SK-N-DZ (cell line): ENCODE results near the gene SLFN12L.
"Not testable (repeated sequence)": the region's sequence is repeated elsewhere in the genome, so short reads cannot be mapped to it uniquely, and the experiment has no call there.

Experiments used
- DNase-seq: peaks from one replicate; pipeline ENCODE4 v3.0.0-alpha.2; 2015; ENCODE audit warnings: low spot score

SLFN12L gene

GRCh38 chr17:35496451-35497290, 40.8 kb downstream of the SLFN12L start:
- no peak for DNase-seq

DNA sequence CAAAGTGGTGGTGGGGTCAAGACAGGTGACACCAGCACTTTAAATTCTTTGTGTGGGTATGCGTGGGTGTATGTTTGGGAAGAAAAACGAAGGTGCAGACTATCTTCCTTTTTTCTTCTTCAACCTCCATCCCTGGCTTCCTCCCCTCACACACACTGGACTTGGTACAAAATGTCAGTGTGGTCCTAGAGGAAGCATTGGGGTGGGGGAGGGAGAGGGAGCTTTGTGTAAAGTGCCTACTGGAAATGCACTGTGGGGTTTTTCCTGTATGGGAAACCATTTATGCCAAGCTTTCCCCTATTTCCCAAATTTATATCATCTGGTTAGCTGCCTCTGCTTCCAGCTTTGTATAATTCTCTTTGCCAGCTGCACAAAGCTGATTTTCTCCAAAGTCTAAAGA, 44.4 kb downstream of the SLFN12L start:
- DNase-seq = no peak

DNA sequence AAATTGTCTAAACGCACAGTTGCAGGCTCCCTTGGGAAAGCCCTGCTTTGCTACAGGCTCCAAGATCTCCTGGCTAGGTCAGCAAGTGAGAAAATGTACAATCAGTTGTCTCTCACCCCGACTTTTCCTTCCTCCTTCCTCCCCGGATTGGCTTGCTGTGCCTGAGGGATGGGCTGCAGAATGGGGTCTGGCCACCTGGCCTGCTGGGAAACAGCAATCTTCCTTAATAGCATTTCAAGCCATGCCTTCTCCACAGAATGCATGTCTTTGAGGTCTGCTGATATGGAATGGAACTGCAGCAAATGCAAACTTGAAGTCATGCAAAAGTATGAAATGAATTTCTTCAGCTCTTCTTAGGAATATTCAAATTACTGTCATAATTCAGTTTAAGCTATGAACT, 46.1 kb downstream of the SLFN12L start:
- no peak for DNase-seq

DNA sequence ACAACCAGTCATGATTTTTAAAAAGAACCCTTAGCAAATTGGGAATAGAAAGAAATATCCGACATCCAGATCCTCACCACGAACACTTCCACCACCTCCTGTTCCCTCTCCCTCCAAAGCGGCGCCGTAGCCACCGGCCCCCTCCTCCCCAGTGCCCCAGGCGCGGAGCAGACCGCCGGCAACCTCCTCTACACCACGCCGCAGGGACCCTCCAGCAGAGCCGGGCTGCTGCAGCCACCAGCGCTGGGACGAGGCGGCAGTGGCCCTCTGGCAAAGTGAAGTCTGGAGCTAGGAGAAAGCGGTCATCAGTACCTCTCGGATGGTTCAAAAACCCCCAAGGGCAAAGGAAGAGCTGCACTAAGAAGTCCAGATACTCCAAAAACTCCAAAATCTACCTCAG, 47.5 kb downstream of the SLFN12L start:
- DNase-seq = no peak

GRCh38 chr17:35488991-35489390, 48.5 kb downstream of the SLFN12L start:
- DNase-seq = no peak

GRCh38 chr17:35486920-35487732, 50.4 kb downstream of the SLFN12L start:
- no peak for DNase-seq

DNA sequence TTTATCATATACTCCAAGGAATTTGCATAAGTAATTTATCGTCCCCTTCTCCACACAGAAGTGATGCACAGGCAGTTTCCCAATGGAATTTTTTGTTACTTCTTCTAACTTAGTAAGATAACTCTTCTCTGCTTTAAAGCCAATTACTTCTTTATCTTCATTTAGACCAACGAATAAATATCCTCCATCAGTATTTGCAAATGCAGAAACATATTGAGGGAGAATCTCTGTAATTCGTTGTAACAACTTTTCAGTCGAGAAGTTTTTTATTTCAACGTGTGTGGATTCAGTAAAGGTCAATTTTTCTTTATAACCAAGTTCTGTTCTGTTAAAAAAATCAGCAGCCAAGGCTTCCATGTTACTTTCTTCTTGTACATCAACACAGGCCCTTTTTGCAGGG, 58.2 kb downstream of the SLFN12L start:
- no peak for DNase-seq

DNA sequence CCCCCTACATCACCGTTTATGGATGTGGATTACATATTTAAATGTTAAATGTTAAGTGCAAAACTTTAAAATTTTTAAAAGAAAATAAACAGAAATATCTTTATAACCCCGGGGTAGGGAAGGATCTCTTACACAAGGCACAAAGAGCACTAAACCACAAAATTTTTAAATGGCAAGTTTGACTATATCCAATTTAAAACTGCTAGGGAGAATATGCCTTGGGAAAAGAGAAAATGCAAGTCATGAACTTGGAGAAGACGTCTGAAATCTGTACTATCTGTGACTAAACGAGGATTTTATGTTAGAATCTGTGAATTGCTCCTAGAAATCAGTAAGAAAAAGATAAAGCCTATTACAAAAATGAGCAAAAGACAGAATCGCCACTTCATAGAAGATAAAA, 60.2 kb downstream of the SLFN12L start:
- DNase-seq = no peak

DNA sequence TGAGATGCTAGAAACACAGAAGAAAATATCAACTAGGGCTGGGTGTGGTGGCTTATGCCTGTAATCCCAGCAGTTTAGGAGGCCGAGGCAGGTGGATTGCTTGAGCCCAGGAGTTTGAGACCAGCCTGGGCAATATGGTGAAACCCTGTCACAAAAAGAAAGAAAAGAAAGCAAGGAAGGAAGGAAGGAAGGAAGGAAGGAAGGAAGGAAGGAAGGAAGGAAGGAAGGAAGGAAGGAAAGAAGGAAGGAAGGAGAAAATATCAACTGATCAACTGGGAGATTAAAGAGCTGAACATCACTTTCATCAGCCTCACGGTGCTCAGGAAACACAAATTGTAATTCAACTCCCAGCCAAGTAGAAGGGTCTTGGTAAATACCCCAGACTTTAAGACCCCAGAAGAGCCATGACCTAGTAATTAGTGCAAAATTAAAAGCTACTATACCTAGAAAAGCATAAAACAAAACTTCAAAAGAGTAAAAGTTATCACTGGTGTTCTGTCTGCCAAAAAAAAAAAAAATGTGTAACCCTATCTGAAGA, 61.1 kb downstream of the SLFN12L start:
- no peak for DNase-seq

DNA sequence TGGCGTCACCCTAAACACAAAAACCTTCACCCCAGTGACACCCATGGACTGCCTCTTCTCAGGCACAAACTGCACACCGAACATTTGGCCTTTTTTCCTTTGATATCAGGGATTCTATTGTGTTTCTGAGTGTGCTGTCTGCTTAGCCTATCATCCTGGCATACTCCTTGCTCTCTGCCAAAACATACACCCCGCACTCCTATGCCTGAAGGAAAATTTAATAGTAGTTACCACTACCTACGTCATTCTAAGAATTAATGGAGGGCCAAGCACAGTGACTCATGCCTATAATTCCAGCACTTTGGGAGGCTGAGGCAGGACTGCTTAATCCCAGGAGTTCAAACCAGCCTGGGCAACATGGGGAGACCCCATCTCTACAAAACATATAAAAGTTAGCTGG, 69.0 kb downstream of the SLFN12L start:
- no peak for DNase-seq

GRCh38 chr17:35467824-35468223, 69.7 kb downstream of the SLFN12L start:
- DNase-seq = no peak

GRCh38 chr17:35460354-35460851, 77.1 kb downstream of the SLFN12L start:
- DNase-seq = peak; percentile 4

GRCh38 chr17:35454035-35454434, 83.4 kb downstream of the SLFN12L start:
- DNase-seq = not testable (repeated sequence)

DNA sequence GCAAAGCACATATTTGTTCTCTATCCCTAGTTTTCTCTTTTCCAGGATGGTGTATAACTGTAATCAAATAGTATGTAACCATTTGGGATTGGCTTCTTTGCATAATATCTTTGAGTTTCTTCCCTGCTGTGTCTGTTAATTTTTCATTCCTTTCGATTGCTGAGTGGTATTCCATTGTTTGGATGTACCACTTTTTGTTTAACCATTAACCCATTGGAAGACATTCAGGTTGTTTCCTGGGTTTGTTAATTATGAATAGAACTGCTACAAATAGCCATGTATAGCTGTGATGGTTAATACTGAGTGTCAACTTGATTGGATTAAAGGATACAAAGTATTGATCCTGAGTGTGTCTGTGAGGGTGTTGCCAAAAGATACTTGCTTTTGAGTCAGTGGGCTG, 84.3 kb downstream of the SLFN12L start:
- DNase-seq = no peak

GRCh38 chr17:35449371-35449931, 88.0 kb downstream of the SLFN12L start:
- DNase-seq = no peak

DNA sequence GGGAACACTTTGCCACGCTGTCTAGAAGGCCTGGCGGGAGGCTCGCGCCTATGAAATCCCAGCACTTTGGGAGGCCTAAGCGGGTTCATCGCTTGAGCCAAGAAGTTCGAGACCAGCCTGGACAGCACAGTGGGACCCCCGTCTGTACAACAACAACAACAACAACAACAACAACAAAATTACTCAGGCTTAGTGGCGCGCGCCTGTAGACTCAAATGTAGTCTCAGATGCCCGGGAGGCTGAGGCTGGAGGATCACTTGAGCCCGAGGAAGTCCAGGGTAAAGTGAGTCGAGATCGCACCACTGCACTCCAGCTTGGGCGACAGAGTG, 88.6 kb downstream of the SLFN12L start:
- DNase-seq = no peak

DNA sequence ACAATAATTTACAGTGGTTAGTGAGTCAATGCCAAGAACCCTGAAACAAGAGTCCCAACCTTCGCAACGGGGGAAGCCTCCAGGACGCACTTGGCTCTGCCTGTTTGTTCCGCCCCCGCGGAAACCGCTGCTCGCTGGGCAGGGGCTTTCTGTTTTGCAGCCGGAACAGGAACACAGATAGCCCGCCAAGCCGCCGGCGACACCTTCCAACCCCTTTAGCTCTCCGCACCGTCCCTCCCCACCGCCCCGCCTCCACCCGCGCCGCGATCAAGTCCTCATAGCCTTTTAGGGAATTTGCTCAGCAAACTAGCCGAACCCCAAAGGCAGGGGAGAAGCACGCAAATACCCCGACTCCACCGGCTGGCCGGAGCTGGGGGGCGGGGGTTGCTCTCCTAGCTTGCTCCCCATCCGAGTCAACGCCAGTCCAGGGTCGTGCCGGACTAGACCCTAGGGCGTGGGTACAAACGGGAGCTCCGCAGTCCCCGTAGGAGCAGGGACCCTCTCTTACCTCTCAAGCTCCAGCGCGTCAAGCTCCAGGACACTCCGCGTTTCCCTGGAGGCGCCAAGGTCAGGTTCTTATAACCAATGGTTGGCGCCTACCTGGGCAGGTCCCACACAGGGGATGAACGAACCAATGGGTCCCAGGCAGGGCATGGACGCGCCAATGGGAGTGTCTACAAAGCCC, 89.1 kb downstream of the SLFN12L start, which contains the start of gene SLFN13:
SLFN13 (minus strand) TSS at position 553 of the 685 bp plus-strand sequence. CDS start 3,086 bp downstream, outside the sequence.
- DNase-seq = no peak

GRCh38 chr17:35447499-35447898, 90.0 kb downstream of the SLFN12L start:
- DNase-seq = no peak

DNA sequence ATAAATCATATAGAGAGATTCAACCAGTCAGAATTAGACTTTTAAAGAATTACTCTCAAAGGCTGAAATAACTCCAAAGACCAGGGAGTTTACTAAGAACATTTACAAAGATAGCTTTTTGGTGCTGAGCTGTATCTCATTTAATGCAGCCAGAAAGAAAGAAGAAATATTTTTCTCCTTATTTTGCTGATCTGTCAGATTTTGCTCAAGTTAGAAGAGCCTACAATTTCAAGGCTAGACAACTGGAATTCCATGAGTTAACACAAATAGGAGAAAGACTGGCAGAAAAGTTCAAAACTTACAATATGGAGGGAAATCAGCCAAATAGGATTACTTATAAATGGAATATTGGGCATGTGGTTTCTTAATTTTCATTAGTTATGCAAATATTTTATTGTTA, 99.0 kb downstream of the SLFN12L start:
- DNase-seq = no peak

GRCh38 chr17:35433075-35433894, 104.2 kb downstream of the SLFN12L start:
- DNase-seq = no peak
